Stimulated activated CD8-positive, alpha-beta memory T cell treated with anti-CD3 and anti-CD28 coated beads, Interleukin-4, amount 100 ng/mL, for 4 hours (primary cell): ENCODE data around the gene KRT31.
"Not testable (repeated sequence)": the region's sequence is repeated elsewhere in the genome, so short reads cannot be mapped to it uniquely, and the experiment has no call there.

Source experiments
- DNase-seq, 2 donors: peaks; one replicate each; pipeline ENCODE4 v3.0.0-alpha.2; 2020; ENCODE audit warnings: low read depth in 2 of 2, low spot score in 1 of 2

The KRT31 gene

GRCh38 chr17:41347869-41348760 lies 49.3 kb downstream of the KRT31 start:
- DNase-seq: no peak

DNA sequence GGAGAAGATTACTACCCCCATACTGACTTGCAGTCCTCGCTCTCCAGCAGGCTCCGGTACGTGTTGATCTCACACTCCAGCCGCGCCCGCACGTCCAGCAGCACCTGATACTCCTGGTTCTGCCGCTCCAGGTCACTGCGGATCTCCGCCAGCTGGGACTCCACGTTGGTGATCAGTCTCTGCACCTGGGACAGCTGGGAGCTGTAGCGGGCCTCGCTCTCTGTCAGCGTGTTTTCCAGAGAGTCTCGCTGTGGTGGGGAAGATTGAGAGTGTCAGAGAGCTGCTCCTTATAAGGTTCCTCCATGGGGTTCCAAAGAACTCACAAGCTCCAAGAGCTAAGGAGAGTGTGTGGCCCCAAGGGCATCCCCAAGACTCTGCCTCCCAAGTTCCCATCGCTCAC lies 51.0 kb downstream of the KRT31 start:
- not testable (repeated sequence) for DNase-seq

DNA sequence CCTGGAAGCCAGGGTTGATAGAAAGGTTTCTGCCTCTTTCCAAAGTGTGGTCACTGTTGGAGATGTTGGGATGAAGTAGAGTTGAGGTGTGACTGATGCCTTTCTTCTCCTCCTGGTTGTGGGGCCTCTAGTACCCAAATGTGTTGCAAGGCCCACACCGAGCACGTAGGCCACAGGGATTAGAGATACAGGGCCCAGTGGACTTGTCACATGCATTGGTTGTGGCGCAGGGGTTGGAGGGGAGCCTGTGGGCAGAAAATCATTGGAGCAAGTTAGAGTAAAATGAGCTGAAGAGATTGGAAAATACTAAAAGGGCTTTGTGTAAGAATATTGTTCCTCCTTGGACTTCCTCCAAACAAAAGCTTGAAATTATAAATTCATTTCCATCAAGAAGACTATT lies 51.4 kb downstream of the KRT31 start:
- DNase-seq: no peak
